GM12878 (cell line): ENCODE data around the gene ADAMTSL1. TPM values are rescaled to one million over a fixed set of nuclear protein-coding genes. Genes with fewer than 3 reads are reported as not detected.

ENCODE experiments used
- ATAC-seq: fragments of 200-7000 bp; cut with Tn5 transposase; 3 replicates; pipeline ENCODE4 v1.9.1; 2020; ENCODE audit warnings: mild to moderate bottlenecking, moderate library complexity
- BruUV-seq: library from RNA; stranded (reverse); fragments of 400-500 nt; replicated peaks from 2 replicates; lab custom pipeline; 2021; lab: Mats Ljungman, UMichigan
- CTCF ChIA-PET: fragments of 300-600 bp; sonication (Branson Sonifier 250); formaldehyde crosslinking; extraction: SDS; loops from one replicate; lab custom pipeline; 2021; ENCODE audit warnings: inconsistent platforms; lab: Yijun Ruan, JAX
- POLR2A ChIA-PET: fragments of 350-600 bp; formaldehyde crosslinking; extraction: SDS; loops from one replicate; lab custom pipeline; 2021; ENCODE audit warnings: inconsistent platforms; lab: Charles Lee
- RAD21 ChIA-PET: fragments of 300-600 bp; sonication (Branson Sonifier 250); formaldehyde crosslinking; loops from one replicate; lab custom pipeline; 2023; ENCODE audit warnings: antibody characterized with exemption; ENCODE audit not compliant: unreplicated experiment; lab: Charles Lee
- SMC1A ChIA-PET: fragments of 300-600 bp; sonication (Branson Sonifier 250); formaldehyde crosslinking; loops from one replicate; lab custom pipeline; 2023; ENCODE audit not compliant: unreplicated experiment, uncharacterized antibody; lab: Charles Lee
- DNase-seq: peaks from one replicate; pipeline ENCODE4 v3.0.0-alpha.2; 2011; ENCODE audit warnings: low read depth, low spot score
- FAIRE-seq: peaks from 3 replicates; lab custom pipeline; 2011; peaks lifted over from hg19 to GRCh38; lab: Jason Lieb, UNC
- H2AFZ ChIP-seq: 2 replicates; pipeline ENCODE4 v1.6.0; 2011; ENCODE audit warnings: low read depth, low read length, control low read depth; ENCODE audit not compliant: control insufficient read depth
- H3K27ac ChIP-seq: 2 replicates; pipeline ENCODE4 v1.5.1; 2011; ENCODE audit warnings: control low read depth; ENCODE audit not compliant: control insufficient read depth, insufficient read depth
- H3K27me3 ChIP-seq, 2 experiments: replicated peaks in 1 of 2; 2 replicates each; pipeline versions ENCODE4 v1.6.0 to v1.6.1; 2011; ENCODE audit warnings: low read length in 1 of 2; ENCODE audit not compliant: control insufficient read depth in 2 of 2, insufficient read depth in 2 of 2
- H3K36me3 ChIP-seq, 2 experiments: 2 replicates each; pipeline ENCODE4 v1.5.1; 2011; ENCODE audit warnings: low read length in 1 of 2; ENCODE audit not compliant: control insufficient read depth in 2 of 2, insufficient read depth in 2 of 2
- H3K4me1 ChIP-seq: 2 replicates; pipeline ENCODE4 v1.6.1; 2011; ENCODE audit warnings: mild to moderate bottlenecking, low read length, moderate library complexity, mixed read lengths; ENCODE audit not compliant: control insufficient read depth, insufficient read depth
- H3K4me2 ChIP-seq: 2 replicates; pipeline ENCODE4 v1.6.0; 2011; ENCODE audit warnings: control low read depth; ENCODE audit not compliant: control insufficient read depth, insufficient read depth
- H3K4me3 ChIP-seq: fragments of 200-600 bp; sonication (generic); 2 replicates; pipeline ENCODE4 v1.5.1; 2016
- H3K79me2 ChIP-seq: 2 replicates; pipeline ENCODE4 v1.6.0; 2011; ENCODE audit warnings: low read length; ENCODE audit not compliant: control insufficient read depth, insufficient read depth
- H3K9ac ChIP-seq: 2 replicates; pipeline ENCODE4 v1.8.0; 2011; ENCODE audit warnings: low read length, control low read depth, mixed read lengths; ENCODE audit not compliant: control insufficient read depth, insufficient read depth
- H3K9me3 ChIP-seq: replicated peaks from 3 replicates; pipeline ENCODE4 v1.5.1; 2011; ENCODE audit warnings: mild to moderate bottlenecking, low read length; ENCODE audit not compliant: control insufficient read depth, insufficient read depth
- H4K20me1 ChIP-seq: 2 replicates; pipeline ENCODE4 v1.6.0; 2011; ENCODE audit not compliant: control insufficient read depth, insufficient read depth
- CBX5 ChIP-seq: sonication (generic); IDR thresholded peaks from 2 replicates; pipeline ENCODE4 v1.6.1; 2016; ENCODE audit warnings: low read depth, moderate library complexity, mild to moderate bottlenecking, inconsistent platforms
- EZH2 ChIP-seq: IDR thresholded peaks from 2 replicates; pipeline ENCODE4 v1.6.1; 2012; ENCODE audit warnings: low read depth, mild to moderate bottlenecking, control low read depth, inconsistent platforms, low read length, borderline replicate concordance; ENCODE audit not compliant: control insufficient read depth
- IKZF2 ChIP-seq, 2 experiments: fragments of 450-650 bp; IDR thresholded peaks; 2 replicates each; pipeline ENCODE4 v1.6.1; 2017; ENCODE audit warnings: mild to moderate bottlenecking in 2 of 2, moderate library complexity in 2 of 2
- MYC ChIP-seq: IDR thresholded peaks from 2 replicates; pipeline ENCODE4 v1.6.1; 2011; ENCODE audit warnings: mild to moderate bottlenecking, low read length, moderate library complexity, inconsistent platforms; ENCODE audit not compliant: insufficient read depth, insufficient replicate concordance, insufficient read length, severe bottlenecking
- SMARCA5 ChIP-seq: fragments of 450-650 bp; IDR thresholded peaks from 2 replicates; pipeline ENCODE4 v1.6.1; 2017; ENCODE audit warnings: mild to moderate bottlenecking
- ZZZ3 ChIP-seq: IDR thresholded peaks from 2 replicates; pipeline ENCODE4 v1.6.1; 2011; ENCODE audit warnings: low read depth; ENCODE audit not compliant: control insufficient read depth, insufficient read length
- WGBS: methylation state at CpG from one replicate; pipeline ENCODE4 v1.1.6; 2016; ENCODE audit warnings: low lambda C conversion rate; ENCODE audit not compliant: insufficient replicate concordance, insufficient coverage; ENCODE audit errors: missing lambda C conversion rate; 5-methylcytosine and 5-hydroxymethylcytosine counted together
- in situ Hi-C: fragments of 300-500 bp; cut with MboI; formaldehyde crosslinking; loops from 9 replicates; pipeline ENCODE4 v1.14.3; 2018; ENCODE audit warnings: mixed read lengths
- intact Hi-C: fragments of 100-400 bp; cut with micrococcal nuclease; formaldehyde crosslinking; loops from one replicate; pipeline ENCODE4 v1.14.2; 2022; ENCODE audit not compliant: unreplicated experiment
- polyA plus RNA-seq, 11 experiments: library from polyadenylated mRNA; depleted of rRNA in 4 of 11; unstranded in 6 of 11; stranded (reverse) in 5 of 11; fragments of >200 nt; fragmentation: Nextera tagmentation in 4 of 11; fragmentation: Illumina TruSeq in 1 of 11; extraction: Ambion mirVana in 4 of 11; extraction: Trizol in 1 of 11; gene quantifications; 1 replicate in 1 of 11; 2 replicates in 10 of 11; pipeline versions ENCODE4 v1.2.1 to v1.2.3, GENCODE V29; 2011 to 2016; ENCODE audit warnings: inconsistent platforms in 2 of 11, missing spikeins in 2 of 11, low read depth in 1 of 11
- total RNA-seq, 4 experiments: library from RNA; depleted of rRNA in 3 of 4; stranded (reverse); fragments of >200 nt in 3 of 4; fragmentation: Illumina TruSeq in 1 of 4; extraction: Trizol in 1 of 4; gene quantifications; 2 replicates each; pipeline versions ENCODE4 v1.2.1 to v1.2.3, GENCODE V29; 2013 to 2021
- TF ChIP-seq, protein P1 (sequence below): IDR thresholded peaks from 2 replicates; pipeline ENCODE4 v1.6.1; 2012; ENCODE audit warnings: low read depth, low read length, improper control_type of control experiment
- TF ChIP-seq, protein P2 (sequence below): IDR thresholded peaks from 2 replicates; pipeline ENCODE4 v1.6.1; 2011; ENCODE audit warnings: borderline replicate concordance, low read depth, mild to moderate bottlenecking, moderate library complexity, low read length; ENCODE audit not compliant: insufficient read depth, poor library complexity, severe bottlenecking
- TF ChIP-seq, protein P3 (sequence below): fragments of 450-650 bp; IDR thresholded peaks from 2 replicates; pipeline ENCODE4 v1.6.1; 2016; ENCODE audit warnings: mild to moderate bottlenecking, moderate library complexity, borderline replicate concordance

ADAMTSL1 gene
- total and polyA plus RNA-seq, 10 of the 15 experiments (the other 5 are each of a cell fraction or from before 2014, with no cell fraction given): 0.01 to 0.10 (median 0.07) TPM; not detected in 6

DNA sequence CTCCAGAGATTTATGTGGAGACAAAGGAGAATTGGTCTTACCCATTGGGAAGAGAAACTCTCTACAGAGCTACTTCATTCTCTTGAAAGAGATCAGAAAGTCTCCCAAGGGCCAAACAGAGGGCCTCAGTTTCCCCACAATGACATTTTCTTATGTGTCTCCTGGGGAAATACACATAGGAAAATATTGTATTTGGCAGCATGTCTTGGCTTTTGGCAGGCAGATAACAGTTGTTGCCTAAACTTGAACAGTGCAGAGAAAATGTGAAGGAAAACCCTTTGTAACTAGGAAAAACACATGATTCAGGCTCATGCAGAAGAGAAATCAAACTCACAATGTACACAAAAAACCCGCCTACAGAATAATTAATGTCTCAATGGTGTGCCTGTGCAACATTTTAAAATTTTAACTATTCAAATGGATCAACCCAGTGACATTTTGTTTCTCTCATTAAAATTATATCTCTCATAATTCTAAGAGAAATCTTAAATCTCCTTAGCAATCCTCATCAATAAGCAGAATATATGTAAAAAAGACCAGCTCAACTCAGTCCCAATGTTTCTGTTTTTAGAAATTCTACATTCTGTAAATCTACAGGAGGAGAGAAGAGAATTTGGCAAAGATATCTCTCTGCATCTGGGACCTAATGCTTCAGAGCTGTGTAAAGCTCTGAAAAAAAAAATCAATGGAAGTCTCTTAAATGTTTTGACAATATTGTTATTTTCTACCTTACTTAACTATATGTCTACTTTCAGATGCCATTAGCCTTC lies 205.1 kb downstream of the ADAMTSL1 start:
- Histone ChIP-seq H4K20me1 (no peaks in the 10 kb centered on the region), H3K79me2 (no peaks in the 10 kb centered on the region), H2AFZ (no peak overlapping the region), H3K9ac (no peak overlapping the region), H3K27me3 (no peaks in the 10 kb centered on the region)
- ChIA-PET POLR2A (no interaction called here), RAD21 (no interaction called here)
- BruUV-seq: no TSS peak
- WGBS: 7% methylated on average over 1 of the region's 1 CpG
- intact Hi-C loops: no loop called here
- no peak for TF ChIP-seq EZH2
- TF ChIP-seq, protein P1, sequence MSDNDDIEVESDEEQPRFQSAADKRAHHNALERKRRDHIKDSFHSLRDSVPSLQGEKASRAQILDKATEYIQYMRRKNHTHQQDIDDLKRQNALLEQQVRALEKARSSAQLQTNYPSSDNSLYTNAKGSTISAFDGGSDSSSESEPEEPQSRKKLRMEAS: no peak
- TF ChIP-seq, all 136 proteins: peak for 0
- no peak overlapping the region for H3K4me3 ChIP-seq
- H3K4me2 ChIP-seq: no peak overlapping the region
- ChIA-PET CTCF (interaction anchor here (0.6 kb wide), 1 partner anchor 614 kb away, joined by 3 read pairs; no protein-coding TSS in a partner anchor), SMC1A (interaction anchor here (1.7 to 3.2 kb wide), 2 partner anchors 13 kb away, joined by 5 to 11 read pairs; no protein-coding TSS in a partner anchor)
- no peak overlapping the region for H3K27ac ChIP-seq
- no peaks in the 10 kb centered on the region for H3K9me3 ChIP-seq
- in situ Hi-C loops: no loop called here
- H3K4me1 ChIP-seq: no peaks in the 10 kb centered on the region
- no peaks in the 10 kb centered on the region for H3K36me3 ChIP-seq
- DNase-seq (no peak), FAIRE-seq (no peak), ATAC-seq (no peak)

DNA sequence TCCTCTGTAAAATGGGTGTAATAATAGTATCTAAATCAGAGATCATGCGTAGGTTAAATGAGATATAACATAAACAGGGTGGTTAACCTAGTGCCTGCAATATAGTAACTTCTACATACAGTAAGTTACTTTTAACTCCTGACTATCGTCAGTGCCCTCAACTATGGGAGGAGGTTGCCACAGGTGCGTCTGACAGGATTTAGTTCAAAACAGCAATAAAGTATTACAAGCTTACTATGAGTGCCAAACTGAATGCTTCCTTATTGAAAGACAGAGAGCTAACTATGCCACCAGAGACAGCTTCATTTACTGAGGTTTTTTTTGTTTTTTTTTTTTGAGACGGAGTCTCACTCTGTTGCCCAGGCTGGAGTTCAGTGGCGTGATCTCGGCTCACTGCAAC lies 209.0 kb downstream of the ADAMTSL1 start:
- DNase-seq: no peak
- H3K4me3 ChIP-seq: no peak overlapping the region
- no peak for FAIRE-seq
- no peak overlapping the region for H3K9ac ChIP-seq
- RAD21 ChIA-PET: no interaction called here
- POLR2A ChIA-PET: no interaction called here
- 51% methylated on average over 5 of the region's 6 CpGs for WGBS
- H3K27me3 ChIP-seq: no peaks in the 10 kb centered on the region
- CTCF ChIA-PET: interaction anchor here (0.6 kb wide), 1 partner anchor 1137 kb away, joined by 3 read pairs; no protein-coding TSS in a partner anchor
- no peaks in the 10 kb centered on the region for H3K36me3 ChIP-seq
- no peak overlapping the region for H3K4me2 ChIP-seq
- H2AFZ ChIP-seq: no peak overlapping the region
- ATAC-seq: no peak
- in situ Hi-C loops: no loop called here
- intact Hi-C loops: no loop called here
- no TSS peak for BruUV-seq
- no peak overlapping the region for H3K27ac ChIP-seq
- no peaks in the 10 kb centered on the region for H3K9me3 ChIP-seq
- SMC1A ChIA-PET: interaction anchor here (0.7 kb wide), 1 partner anchor 123 kb away, joined by 3 read pairs; no protein-coding TSS in a partner anchor
- H3K79me2 ChIP-seq: no peaks in the 10 kb centered on the region
- H4K20me1 ChIP-seq: no peaks in the 10 kb centered on the region
- no peaks in the 10 kb centered on the region for H3K4me1 ChIP-seq
- no peak for TF ChIP-seq SMARCA5
- TF ChIP-seq, protein P2, sequence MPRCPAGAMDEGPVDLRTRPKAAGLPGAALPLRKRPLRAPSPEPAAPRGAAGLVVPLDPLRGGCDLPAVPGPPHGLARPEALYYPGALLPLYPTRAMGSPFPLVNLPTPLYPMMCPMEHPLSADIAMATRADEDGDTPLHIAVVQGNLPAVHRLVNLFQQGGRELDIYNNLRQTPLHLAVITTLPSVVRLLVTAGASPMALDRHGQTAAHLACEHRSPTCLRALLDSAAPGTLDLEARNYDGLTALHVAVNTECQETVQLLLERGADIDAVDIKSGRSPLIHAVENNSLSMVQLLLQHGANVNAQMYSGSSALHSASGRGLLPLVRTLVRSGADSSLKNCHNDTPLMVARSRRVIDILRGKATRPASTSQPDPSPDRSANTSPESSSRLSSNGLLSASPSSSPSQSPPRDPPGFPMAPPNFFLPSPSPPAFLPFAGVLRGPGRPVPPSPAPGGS: no peak
- TF ChIP-seq, protein P3, sequence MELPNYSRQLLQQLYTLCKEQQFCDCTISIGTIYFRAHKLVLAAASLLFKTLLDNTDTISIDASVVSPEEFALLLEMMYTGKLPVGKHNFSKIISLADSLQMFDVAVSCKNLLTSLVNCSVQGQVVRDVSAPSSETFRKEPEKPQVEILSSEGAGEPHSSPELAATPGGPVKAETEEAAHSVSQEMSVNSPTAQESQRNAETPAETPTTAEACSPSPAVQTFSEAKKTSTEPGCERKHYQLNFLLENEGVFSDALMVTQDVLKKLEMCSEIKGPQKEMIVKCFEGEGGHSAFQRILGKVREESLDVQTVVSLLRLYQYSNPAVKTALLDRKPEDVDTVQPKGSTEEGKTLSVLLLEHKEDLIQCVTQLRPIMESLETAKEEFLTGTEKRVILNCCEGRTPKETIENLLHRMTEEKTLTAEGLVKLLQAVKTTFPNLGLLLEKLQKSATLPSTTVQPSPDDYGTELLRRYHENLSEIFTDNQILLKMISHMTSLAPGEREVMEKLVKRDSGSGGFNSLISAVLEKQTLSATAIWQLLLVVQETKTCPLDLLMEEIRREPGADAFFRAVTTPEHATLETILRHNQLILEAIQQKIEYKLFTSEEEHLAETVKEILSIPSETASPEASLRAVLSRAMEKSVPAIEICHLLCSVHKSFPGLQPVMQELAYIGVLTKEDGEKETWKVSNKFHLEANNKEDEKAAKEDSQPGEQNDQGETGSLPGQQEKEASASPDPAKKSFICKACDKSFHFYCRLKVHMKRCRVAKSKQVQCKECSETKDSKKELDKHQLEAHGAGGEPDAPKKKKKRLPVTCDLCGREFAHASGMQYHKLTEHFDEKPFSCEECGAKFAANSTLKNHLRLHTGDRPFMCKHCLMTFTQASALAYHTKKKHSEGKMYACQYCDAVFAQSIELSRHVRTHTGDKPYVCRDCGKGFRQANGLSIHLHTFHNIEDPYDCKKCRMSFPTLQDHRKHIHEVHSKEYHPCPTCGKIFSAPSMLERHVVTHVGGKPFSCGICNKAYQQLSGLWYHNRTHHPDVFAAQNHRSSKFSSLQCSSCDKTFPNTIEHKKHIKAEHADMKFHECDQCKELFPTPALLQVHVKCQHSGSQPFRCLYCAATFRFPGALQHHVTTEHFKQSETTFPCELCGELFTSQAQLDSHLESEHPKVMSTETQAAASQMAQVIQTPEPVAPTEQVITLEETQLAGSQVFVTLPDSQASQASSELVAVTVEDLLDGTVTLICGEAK: no peak
- TF ChIP-seq MYC: no peak
- no peak for TF ChIP-seq IKZF2 (IDR thresholded peaks at IDR 0.05)
- no peak for TF ChIP-seq CBX5
- TF ChIP-seq ZZZ3: no peak
